SJSA1 (cell line): ENCODE data around the gene PROSER3. TPM values are rescaled to one million over a fixed set of nuclear protein-coding genes. Genes with fewer than 3 reads are reported as not detected.
"Not testable (repeated sequence)": the region's sequence is repeated elsewhere in the genome, so short reads cannot be mapped to it uniquely, and the experiment has no call there.

ENCODE experiments used
- DNase-seq, 2 experiments: peaks; one replicate each; pipeline ENCODE4 v3.0.0-alpha.2; 2015 to 2020; ENCODE audit warnings: low spot score in 2 of 2, low read depth in 1 of 2
- H3K27ac ChIP-seq: fragments of 250-450 bp; sonication (Bioruptor Pico); 2 replicates; pipeline ENCODE4 v1.5.1; 2020; ENCODE audit warnings: mild to moderate bottlenecking, moderate library complexity
- H3K27me3 ChIP-seq: fragments of 250-450 bp; sonication (Bioruptor Pico); replicated peaks from 2 replicates; pipeline ENCODE4 v1.5.1; 2020; ENCODE audit warnings: mild to moderate bottlenecking, moderate library complexity
- H3K36me3 ChIP-seq: fragments of 250-450 bp; sonication (Bioruptor Pico); 2 replicates; pipeline ENCODE4 v1.5.1; 2020; ENCODE audit warnings: mild to moderate bottlenecking
- H3K4me1 ChIP-seq: fragments of 250-450 bp; sonication (Bioruptor Pico); replicated peaks from 2 replicates; pipeline ENCODE4 v1.6.1; 2021; ENCODE audit warnings: mild to moderate bottlenecking
- H3K4me3 ChIP-seq: fragments of 250-450 bp; sonication (Bioruptor Pico); 2 replicates; pipeline ENCODE4 v1.5.1; 2020; ENCODE audit warnings: mild to moderate bottlenecking
- H3K9me3 ChIP-seq: fragments of 250-450 bp; sonication (Bioruptor Pico); replicated peaks from 2 replicates; pipeline ENCODE4 v1.5.1; 2020; ENCODE audit warnings: mild to moderate bottlenecking
- total RNA-seq: library from RNA; depleted of rRNA; stranded (reverse); fragments of >200 nt; shearing (Covaris generic); gene quantifications from 2 replicates; pipeline ENCODE4 v1.2.3, GENCODE V29; 2014

PROSER3 gene
- total RNA-seq, 1 experiment from 2014 or later: 8.8 TPM

DNA sequence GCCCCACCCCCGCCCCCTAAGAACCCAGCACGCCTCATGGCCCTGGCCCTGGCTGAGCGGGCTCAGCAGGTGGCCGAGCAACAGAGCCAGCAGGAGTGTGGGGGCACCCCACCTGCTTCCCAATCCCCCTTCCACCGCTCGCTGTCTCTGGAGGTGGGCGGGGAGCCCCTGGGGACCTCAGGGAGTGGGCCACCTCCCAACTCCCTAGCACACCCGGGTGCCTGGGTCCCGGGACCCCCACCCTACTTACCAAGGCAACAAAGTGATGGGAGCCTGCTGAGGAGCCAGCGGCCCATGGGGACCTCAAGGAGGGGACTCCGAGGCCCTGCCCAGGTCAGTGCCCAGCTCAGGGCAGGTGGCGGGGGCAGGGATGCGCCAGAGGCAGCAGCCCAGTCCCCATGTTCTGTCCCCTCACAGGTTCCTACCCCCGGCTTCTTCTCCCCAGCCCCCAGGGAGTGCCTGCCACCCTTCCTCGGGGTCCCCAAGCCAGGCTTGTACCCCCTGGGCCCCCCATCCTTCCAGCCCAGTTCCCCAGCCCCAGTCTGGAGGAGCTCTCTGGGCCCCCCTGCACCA is 29.3 kb downstream of the PROSER3 start:
- H3K9me3 ChIP-seq: no peaks in the 10 kb centered on the region
- DNase-seq: no peak
- H3K36me3 ChIP-seq: peaks cover 26% of the 10 kb centered on the region
- no peak overlapping the region for H3K4me3 ChIP-seq
- no peaks in the 10 kb centered on the region for H3K4me1 ChIP-seq
- H3K27me3 ChIP-seq: no peaks in the 10 kb centered on the region
- no peak overlapping the region for H3K27ac ChIP-seq

- Histone ChIP-seq H3K4me1 (no peaks in the 10 kb centered on the region), H3K36me3 (peaks cover 16% of the 10 kb centered on the region), H3K4me3 (no peak overlapping the region), H3K9me3 (no peaks in the 10 kb centered on the region), H3K27ac (no peak overlapping the region), H3K27me3 (no peaks in the 10 kb centered on the region)
- DNase-seq: no peak
Measured at GRCh38 chr19:35788205-35788960, 30.4 kb downstream of the PROSER3 start.

DNA sequence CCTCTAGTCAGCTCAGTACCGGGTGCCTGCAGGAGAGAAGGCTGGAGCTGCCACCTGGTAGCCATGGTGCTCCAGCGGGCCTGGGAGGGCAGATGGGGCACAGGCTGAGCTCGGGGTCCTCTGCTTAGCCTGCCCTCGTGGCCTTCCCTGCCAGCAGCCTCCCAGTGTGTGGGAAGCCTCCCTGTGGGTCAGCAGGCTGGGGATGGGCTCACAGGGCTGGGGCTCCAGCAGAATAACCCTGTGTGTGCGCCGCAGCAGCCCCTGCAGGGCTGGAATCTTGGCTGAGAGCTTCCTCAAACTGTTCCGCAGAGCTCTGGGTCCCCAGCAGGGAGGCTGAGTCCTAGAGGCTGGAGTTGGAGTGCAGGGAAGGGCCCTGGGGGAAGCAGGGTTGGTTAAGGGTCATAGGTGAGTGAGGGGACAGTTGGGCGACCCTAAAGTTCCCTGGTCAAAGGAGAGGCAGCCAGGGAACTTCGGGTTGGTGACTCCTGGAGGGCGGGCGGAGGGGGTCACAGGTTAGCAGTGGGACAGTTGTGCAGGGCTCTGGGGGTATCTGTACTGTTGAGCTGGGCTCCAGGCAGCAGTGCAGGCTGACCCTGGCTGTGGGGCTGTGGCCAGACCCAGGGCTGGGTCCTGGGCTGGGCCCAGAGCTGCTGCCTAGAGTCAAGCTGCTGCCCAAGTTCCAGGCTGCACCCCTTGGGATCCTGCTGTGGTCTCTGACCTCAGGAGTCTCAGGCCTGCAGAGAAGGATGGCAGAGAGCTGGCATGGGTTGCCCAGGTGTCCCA is 31.4 kb downstream of the PROSER3 start:
- H3K4me3 ChIP-seq: no peak overlapping the region
- no peaks in the 10 kb centered on the region for H3K4me1 ChIP-seq
- H3K27me3 ChIP-seq: no peaks in the 10 kb centered on the region
- H3K27ac ChIP-seq: no peak overlapping the region
- no peaks in the 10 kb centered on the region for H3K9me3 ChIP-seq
- no peak for DNase-seq
- peaks cover 14% of the 10 kb centered on the region for H3K36me3 ChIP-seq

- H3K4me3 ChIP-seq: no peak overlapping the region
- no peaks in the 10 kb centered on the region for H3K9me3 ChIP-seq
- no peaks in the 10 kb centered on the region for H3K4me1 ChIP-seq
- H3K36me3 ChIP-seq: peaks cover 7% of the 10 kb centered on the region
- peak in 1 of 2 experiments; percentile 42 for DNase-seq
- no peak overlapping the region for H3K27ac ChIP-seq
- peaks cover 2% of the 10 kb centered on the region for H3K27me3 ChIP-seq
Measured at GRCh38 chr19:35789978-35790944, 32.3 kb downstream of the PROSER3 start.

DNA sequence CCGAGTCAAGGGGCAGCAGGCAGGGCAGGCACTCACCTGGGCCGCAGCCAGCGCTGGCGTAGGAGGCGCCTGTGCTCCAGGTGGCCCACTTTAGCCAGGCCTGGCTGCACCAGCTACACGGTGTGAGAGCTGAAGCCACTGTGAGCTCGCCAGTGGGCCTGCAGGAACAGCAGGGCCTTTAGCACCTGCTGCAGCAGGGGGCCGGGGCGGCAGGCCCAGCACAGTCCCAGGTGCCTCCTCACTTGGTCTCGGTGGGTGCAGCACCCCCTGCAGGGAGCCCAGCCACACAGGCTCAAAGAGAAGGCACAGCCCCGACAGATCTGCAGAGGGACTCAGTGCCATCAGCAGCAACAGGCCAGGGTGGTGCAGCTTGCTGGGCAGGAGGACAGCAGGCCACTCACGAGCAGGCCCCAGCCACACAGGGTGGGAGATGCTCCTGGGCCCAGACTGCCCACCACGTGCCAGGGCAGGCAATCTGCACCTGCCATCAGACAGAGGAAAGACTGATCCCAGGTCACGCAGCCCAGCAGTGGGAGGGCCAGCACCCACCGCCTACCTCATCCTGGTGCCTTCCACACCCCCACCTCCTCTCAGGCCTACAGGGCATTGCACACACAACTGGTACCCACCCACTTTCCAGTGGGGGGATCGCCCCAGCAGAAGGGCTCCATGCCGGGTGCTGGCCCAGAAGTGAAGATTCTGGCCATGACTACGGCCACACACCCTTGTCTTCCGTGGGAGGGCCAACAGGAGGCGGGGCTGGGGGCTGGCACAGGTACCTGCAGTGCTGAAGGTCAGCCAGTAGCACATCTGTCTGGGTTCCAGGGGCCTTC is 33.2 kb downstream of the PROSER3 start:
- H3K9me3 ChIP-seq: no peaks in the 10 kb centered on the region
- H3K36me3 ChIP-seq: peaks cover under 1% of the 10 kb centered on the region; the same call in 1 of the 2 replicates
- no peak overlapping the region for H3K4me3 ChIP-seq
- peaks cover 11% of the 10 kb centered on the region for H3K27me3 ChIP-seq
- DNase-seq: peak in 1 of 2 experiments; percentile 39
- no peaks in the 10 kb centered on the region for H3K4me1 ChIP-seq
- no peak overlapping the region for H3K27ac ChIP-seq

GRCh38 chr19:35791814-35792279 is 33.9 kb downstream of the PROSER3 start:
- Histone ChIP-seq H3K4me1 (no peaks in the 10 kb centered on the region), H3K27me3 (peaks cover 17% of the 10 kb centered on the region), H3K9me3 (no peaks in the 10 kb centered on the region), H3K4me3 (no peak overlapping the region), H3K27ac (no peak overlapping the region), H3K36me3 (no peaks in the 10 kb centered on the region)
- no peak for DNase-seq

DNA sequence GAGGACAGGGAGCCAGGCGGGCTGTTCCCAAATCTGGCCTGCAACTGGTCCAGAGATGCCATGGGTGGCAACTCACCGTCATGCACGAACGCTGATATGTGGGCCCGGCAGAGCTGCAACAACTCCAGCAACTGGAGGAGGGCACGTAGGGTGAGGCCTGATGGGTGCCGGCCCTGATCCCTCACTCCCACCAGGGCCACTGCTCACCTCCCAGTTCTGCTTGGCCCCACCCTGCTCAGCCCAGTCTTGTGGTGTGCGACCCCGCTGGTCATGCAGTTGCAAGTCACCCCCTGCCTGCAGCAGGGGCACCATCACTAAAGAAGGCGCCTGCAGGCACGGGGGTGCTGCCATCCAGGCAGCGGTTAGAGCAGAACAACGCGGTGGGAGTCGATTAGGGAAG is 34.3 kb downstream of the PROSER3 start:
- Histone ChIP-seq H3K4me1 (no peaks in the 10 kb centered on the region), H3K9me3 (no peaks in the 10 kb centered on the region), H3K4me3 (no peak overlapping the region), H3K27ac (no peak overlapping the region), H3K36me3 (no peaks in the 10 kb centered on the region), H3K27me3 (peaks cover 17% of the 10 kb centered on the region)
- no peak for DNase-seq

- Histone ChIP-seq H3K27me3 (peaks cover 21% of the 10 kb centered on the region), H3K9me3 (no peaks in the 10 kb centered on the region), H3K4me1 (no peaks in the 10 kb centered on the region), H3K36me3 (no peaks in the 10 kb centered on the region), H3K4me3 (no peak overlapping the region), H3K27ac (no peak overlapping the region)
- DNase-seq: no peak
Measured at GRCh38 chr19:35792888-35793287, 34.9 kb downstream of the PROSER3 start.

GRCh38 chr19:35793381-35794165 is 35.6 kb downstream of the PROSER3 start:
- no peak for DNase-seq
- H3K9me3 ChIP-seq: no peaks in the 10 kb centered on the region

DNA sequence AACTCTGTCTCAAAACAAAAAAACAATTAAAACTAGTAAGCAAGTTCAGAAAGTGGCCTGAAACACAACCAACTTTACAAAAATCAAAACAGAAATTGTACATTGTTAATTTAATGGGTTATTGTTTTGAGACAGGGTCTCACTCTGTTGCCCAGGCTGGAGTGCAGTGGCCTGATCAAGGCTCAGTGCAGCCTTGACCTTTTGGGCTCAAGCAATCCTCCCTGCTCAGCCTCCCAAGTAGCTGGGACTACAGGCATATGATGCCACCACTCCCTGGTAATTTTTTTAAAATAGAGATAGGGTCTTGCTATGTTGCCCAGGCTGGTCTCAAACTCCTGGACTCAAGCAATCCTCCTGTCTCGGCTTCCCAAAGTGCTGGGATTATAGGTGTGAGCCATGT is 37.6 kb downstream of the PROSER3 start:
- H3K27ac ChIP-seq, H3K4me3 ChIP-seq, H3K4me1 ChIP-seq, DNase-seq, H3K36me3 ChIP-seq, H3K9me3 ChIP-seq: not testable (repeated sequence)
- H3K27me3 ChIP-seq: peaks cover 23% of the 10 kb centered on the region

More at GRCh38 chr19:35793381-35794165, 35.6 kb downstream of the PROSER3 start:
- no peak overlapping the region for H3K4me3 ChIP-seq
- H3K27me3 ChIP-seq: peaks cover 23% of the 10 kb centered on the region
- no peak overlapping the region for H3K27ac ChIP-seq
- no peaks in the 10 kb centered on the region for H3K4me1 ChIP-seq
- H3K36me3 ChIP-seq: no peaks in the 10 kb centered on the region

- DNase-seq: peak in 1 of 2 experiments; percentile 40
- no peaks in the 10 kb centered on the region for H3K36me3 ChIP-seq
- H3K9me3 ChIP-seq: no peaks in the 10 kb centered on the region
Measured at GRCh38 chr19:35796645-35797542, 38.9 kb downstream of the PROSER3 start.

More at GRCh38 chr19:35796645-35797542, 38.9 kb downstream of the PROSER3 start:
- Histone ChIP-seq H3K27ac (no peak overlapping the region), H3K4me1 (no peaks in the 10 kb centered on the region), H3K4me3 (no peak overlapping the region), H3K27me3 (peaks cover 23% of the 10 kb centered on the region)
